ENCODE results near the gene CLPTM1.

DNA sequence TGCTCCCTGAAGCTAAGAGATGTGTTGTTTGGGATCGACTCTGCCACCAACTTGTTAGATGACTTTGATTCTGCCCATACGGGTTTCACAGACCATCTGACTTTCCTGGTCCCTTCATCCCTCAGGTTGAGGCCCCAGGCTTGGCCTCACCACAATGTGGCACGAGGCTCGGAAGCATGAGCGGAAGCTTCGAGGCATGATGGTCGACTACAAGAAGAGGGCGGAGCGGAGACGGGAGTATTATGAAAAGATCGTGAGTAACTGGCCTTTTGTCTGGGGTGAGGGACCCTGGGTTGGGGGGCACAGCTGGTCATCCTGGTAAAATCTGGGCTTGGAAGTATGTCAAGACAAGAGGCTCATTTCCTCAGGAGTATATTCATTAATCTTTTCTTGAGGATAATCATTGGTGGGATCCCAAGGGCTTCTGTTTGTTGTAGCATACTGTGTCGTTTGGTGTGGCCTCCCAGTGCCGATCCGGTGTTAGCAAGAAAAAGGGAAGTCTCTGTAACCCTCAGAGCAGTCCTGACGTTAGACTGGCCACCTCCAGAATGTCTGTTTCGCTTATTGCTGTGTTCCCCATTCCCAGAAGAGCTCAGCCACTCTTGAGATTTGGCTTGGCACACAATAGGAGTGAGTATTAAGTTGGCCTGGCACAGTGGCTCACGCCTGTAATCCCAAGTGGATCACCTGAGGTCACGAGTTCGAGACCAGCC is 85.0 kb downstream of the CLPTM1 start:
- TF ChIP-seq, protein P1, sequence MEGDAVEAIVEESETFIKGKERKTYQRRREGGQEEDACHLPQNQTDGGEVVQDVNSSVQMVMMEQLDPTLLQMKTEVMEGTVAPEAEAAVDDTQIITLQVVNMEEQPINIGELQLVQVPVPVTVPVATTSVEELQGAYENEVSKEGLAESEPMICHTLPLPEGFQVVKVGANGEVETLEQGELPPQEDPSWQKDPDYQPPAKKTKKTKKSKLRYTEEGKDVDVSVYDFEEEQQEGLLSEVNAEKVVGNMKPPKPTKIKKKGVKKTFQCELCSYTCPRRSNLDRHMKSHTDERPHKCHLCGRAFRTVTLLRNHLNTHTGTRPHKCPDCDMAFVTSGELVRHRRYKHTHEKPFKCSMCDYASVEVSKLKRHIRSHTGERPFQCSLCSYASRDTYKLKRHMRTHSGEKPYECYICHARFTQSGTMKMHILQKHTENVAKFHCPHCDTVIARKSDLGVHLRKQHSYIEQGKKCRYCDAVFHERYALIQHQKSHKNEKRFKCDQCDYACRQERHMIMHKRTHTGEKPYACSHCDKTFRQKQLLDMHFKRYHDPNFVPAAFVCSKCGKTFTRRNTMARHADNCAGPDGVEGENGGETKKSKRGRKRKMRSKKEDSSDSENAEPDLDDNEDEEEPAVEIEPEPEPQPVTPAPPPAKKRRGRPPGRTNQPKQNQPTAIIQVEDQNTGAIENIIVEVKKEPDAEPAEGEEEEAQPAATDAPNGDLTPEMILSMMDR (IDR thresholded peaks at IDR 0.05; ENCODE audit: low read depth, low read length, poor library complexity, severe bottlenecking): no peak
- no peak for TF ChIP-seq EZH2phosphoT487 (IDR thresholded peaks at IDR 0.05; ENCODE audit: borderline replicate concordance, low read length)
